ENCODE results near the gene OXCT1. TPM values are rescaled to one million over a fixed set of nuclear protein-coding genes. Genes with fewer than 3 reads are reported as not detected.
"Not testable (repeated sequence)": the region's sequence is repeated elsewhere in the genome, so short reads cannot be mapped to it uniquely, and the experiment has no call there.

The OXCT1 gene
- polyA plus RNA-seq, 12 donors, result 9.5 to 19.9 (median 14.2) TPM; not detected in 1

DNA sequence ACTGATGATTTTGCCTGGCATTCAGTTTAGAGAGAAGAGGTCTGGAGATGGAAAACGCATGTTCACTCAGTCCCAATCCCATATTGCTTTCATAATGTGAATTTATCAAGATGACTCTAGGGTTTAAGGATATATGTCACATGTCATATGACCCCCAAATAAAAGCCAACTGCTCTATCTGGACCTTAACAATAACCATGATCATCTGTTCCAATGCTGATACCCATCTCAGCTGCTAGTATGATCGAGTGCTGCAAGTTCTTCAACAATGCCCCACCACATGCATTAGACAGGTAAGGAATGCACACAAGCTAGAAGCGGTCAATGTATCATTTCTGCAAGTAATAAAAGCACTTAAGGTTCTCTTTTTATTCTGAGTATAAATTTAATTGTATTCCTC, 91.8 kb downstream of the OXCT1 start:
- no peak for DNase-seq

DNA sequence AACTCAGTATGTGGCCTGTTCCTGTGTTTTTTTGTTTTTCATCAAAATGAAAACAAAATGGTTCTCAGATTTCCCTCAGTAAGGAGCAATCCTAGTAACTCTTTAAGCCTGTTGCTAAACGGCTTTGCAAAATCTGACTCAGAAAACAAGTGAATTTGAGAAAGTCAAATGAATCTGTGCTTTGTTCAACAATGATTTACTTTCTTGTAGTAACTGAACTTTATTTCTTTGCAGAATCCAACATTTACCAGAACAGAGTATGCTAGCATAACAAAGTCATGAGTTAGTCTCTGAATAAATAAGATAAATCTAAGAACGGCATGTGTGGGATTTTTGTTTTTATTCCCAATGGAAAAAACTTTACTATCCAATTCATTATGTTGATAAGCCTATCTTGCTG, 93.8 kb downstream of the OXCT1 start:
- DNase-seq, result no peak

DNA sequence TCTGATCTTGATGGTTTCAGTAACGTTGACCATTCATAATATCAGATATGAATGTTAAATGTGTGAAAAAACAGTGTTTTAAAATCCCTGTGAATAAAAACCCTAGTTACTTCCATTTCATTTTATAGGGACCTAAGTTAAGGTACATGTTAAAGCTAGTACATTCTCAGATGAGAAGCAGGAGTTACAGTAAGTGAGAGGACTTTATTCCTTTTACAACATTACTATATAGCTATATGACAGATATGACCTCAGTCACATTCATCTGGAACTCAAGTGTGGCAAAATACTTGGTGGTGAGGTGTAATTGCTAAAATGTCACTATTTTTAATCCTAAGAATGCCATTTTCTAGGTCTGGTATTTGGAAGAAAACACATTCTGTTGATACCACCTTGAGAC, 96.4 kb downstream of the OXCT1 start:
- no peak for DNase-seq

DNA sequence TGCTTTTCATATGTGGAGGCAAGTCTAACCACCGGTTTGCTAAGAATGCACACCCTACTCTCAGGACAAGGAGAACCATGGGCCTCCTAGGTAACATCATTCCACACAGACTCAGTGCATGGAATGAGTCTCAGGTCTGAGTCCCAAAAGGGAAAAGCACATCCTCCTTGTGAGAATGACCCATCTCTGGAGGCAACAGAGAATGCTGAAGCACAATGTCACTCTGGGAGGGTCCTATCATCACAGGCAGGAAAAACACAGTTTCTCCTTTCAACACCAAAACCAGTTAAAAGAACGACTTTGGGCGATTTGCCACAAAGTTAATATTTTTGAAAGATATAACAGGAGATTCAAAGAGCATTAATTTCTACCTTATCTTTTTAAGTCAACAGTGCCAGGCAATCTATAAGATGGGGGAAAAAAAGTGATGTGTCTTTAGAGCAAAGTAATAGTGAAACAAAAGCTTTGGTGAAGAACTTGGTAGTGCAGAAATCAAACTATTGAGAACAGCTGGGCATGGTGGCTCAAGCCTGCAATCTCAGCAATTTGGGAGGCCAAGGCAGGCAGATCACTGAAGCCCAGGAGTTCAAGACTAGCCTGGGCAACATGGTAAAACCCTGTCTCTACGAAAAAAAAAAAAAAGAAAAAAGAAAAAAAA, 97.3 kb downstream of the OXCT1 start:
- DNase-seq, result no peak

DNA sequence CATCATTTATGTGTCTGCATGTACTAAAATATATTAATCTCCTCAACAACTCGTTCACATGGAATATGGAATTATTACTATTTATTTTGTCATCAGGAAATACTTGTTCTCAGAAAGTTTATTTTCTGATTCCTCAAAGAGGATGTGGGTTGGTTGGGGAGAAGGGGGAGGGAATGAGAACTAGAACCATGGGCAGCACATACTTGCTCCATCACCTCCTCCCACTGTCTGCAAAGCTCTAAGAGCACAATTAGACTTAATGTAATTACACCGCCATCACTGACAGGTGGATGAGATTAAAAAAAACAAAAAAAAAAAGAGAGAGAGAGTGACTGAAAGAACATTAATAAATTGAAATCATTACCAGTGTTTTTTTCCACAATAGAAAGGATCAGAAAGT, 98.2 kb downstream of the OXCT1 start:
- no peak for DNase-seq

DNA sequence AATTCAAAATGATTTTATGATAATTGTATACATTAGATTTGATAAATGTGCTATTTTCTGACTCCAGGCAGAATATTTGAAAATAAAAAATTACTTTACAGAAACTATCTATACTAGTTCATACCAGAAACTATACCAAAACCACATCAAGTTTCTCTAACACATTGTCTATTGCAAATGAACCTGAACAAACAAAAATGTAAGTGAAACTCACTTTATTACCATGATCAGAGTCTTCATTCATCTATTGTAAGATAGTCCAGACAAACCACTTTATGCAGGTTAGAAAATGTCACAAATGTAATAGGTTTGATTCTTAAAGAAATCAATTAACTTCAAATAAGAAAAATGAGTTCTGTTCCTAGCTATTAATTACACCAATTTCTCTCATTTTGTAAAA, 99.4 kb downstream of the OXCT1 start:
- no peak for DNase-seq

DNA sequence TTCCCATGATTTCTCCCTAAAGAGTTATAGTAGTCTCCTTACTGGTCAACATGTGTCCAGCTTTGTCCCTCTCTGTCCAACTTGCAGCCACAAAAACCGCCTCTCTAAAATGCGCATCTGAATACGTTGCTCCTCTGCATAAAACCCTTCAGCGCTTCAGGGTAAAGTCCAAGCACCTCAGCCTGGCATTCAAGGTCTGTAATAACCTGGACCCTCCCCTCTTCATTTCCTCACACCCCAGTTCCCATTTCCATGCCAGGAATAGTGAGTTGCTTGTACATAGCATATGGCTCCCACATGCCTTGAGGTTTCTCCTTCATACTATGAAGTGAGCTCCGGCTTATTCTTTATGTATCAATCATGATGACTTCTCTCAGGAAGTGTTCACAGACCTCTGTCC, 101.5 kb downstream of the OXCT1 start:
- DNase-seq, result no peak

DNA sequence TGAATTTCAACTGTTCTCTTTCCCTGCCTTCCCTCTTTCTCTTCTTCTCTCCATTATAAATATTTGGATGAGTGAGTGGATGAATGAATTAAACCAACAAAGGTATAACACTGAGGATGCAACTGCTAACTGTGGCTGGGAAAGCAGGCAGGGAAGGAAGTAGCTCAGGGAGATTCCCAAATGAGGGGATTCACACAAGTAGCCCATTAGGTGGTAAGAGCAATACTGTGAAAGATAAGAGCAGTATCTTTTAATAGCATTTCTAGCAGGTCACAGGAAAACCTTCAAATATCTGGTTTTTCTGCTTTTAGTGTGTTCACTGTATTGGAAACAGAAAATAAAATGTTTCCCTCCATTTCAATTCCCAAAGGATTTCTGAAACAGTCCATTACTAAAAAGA, 105.6 kb downstream of the OXCT1 start:
- DNase-seq, result no peak

DNA sequence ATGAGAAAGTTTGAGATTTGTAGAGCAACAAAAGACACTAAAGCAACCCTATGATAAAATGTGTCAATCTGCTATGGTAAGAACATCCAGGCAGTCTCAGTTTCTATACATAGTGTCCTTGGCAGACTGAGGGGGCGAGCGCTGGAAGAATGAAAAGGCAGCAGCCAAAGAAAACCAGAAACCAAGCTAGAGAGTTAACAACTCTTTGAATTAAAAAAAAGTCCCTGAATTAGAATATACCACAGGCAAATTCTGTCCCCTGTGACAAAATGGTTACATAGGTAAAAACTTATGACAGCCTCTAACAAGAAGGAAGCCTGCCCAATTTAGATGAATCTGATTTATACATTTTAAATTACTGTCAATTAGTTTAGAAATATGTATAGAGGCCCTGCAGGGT, 106.7 kb downstream of the OXCT1 start:
- DNase-seq, result no peak

DNA sequence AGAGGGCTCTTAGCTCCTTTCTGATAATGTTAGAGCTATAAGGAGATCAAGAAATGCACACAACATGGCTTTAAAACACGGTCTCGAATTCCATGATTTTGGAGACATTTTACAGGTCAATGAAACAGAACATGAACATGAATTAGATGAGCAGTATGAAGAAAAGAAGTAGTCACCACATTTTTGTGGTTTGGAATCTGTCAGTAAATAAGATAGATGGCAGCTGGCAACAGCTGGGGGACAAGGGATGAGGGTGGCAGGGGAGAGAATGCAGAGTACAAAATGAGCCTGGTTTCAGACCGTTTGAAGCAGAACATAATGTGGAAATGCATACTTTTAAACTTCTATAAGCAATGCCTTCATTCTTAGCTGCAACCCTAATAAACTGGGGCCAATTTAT, 107.1 kb downstream of the OXCT1 start:
- no peak for DNase-seq

DNA sequence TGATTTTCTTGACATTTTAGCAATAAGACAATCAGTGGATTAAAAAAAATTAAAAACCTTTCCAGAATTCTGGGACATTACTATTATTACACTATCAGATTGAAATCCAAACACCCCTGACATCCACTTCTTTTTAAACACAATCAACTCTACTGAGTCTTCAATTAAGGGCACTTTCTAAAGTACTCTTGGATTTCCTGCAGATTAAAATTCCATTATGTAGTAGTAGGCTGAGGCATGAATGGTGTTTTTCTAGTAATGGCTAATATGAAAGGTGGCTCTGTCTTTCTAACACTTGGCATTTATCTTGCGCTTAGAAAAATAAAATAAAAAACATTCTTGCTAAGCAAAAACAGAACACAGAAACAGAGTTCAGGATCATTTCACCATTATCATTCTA, 107.8 kb downstream of the OXCT1 start:
- no peak for DNase-seq

DNA sequence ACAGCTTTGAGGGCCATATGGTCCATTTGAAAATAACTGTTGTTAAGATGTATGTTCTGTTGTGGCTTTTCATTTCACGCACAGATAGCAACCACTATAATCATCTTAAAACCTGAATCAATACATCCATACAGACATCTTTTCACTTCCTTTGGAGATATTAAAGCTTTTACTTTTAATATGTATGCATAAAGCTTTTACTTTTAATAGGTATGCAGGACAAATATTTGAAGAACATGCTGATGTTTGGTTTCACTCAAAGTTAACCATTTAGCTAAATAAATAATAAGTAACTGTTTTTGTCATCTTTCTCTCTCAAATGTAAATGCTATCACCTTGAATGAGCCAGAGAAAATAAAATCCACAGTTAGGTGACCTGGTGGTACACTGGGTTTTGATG, 108.6 kb downstream of the OXCT1 start:
- DNase-seq, result no peak

DNA sequence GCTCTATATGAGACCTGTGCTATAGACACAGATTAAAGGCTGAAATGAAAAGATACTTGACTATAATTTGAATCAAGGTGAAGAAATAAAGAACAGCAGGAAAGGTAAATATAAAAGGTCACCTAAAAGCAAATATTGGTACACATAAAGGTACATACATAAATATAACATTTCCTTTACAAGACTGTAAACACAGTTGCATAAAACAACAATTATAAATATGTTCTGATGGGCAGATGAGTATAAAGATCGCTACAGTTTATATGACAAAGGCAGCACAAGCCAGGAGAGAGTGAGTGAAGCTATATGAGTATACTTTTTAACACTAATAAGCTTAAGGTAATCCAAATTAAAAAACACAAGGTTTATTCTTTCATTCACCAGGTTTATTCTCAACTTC, 114.5 kb downstream of the OXCT1 start:
- DNase-seq, result no peak

DNA sequence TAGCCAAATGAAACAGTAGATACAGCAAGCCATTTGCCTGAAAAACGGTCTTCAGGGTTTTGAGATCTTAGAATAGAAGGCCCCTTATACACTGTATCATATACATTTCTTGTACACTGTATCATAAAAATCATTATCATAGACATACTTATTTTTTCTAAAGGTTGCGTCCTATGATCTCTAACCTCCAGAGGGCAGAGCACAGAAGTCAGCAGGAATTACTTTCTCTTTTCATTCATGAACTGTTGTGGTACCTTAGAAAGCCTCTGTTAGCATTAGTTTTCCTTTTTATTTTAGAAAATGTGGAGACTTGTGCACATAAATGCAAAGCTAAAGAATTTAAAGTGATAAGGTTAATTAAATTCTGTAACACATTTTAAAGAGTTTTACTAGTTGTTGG, 115.4 kb downstream of the OXCT1 start:
- no peak for DNase-seq

DNA sequence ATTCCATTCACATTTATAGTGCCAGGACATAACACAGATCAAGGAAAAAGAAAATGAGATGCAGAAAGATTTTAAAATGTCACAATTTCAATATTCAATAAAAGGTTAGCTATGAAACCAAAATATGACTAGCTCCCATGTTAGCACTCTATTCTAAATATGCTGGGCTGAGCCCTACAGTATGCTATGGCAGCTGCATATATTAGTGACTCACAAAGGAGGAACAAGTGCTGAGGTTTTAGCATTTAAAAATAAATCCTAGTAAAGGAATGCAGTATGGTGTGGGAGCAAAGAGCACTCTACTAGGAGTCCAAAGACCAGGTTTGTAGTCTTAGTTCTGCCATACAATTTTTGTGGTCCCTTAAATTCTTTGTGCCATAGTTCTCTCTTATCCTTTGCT, 118.4 kb downstream of the OXCT1 start:
- no peak for DNase-seq

DNA sequence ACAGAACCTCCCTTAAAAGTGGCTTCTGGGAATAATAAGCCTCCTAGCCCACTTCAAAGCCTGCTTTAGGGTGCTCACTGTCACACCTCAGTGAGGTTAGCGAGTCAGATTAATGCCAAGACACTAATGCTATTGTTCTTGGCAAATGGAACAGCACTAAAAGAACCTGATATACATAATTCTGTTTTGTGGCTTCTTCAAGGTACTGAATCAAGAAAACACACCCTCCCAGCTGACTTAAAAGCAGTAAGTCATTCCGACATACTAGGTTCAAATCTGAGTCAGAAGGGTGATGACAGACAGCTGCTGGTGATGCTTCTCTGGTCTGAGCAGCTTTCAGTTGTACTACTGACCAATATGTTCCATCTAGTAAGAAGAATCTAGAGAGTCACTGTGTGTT, 121.6 kb downstream of the OXCT1 start:
- DNase-seq, result no peak

DNA sequence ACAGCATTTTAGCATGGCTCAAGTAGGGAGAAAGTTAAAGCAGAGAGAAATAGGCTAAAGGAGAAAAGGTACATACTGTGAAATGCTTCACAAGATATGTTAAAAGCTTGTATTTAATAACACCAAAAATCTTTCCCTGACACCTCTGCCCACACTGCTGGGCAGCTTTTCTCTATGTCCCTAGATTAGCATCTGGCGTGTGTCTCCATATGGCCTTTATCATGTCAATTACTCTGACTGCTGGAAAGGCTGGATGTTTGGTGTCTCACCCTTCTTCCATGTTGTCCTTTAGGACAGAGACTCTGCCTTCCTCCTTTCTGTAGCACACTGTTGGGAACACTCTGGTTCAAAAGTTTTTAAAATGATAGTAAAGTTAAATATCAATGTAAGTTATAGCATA, 122.5 kb downstream of the OXCT1 start:
- no peak for DNase-seq

DNA sequence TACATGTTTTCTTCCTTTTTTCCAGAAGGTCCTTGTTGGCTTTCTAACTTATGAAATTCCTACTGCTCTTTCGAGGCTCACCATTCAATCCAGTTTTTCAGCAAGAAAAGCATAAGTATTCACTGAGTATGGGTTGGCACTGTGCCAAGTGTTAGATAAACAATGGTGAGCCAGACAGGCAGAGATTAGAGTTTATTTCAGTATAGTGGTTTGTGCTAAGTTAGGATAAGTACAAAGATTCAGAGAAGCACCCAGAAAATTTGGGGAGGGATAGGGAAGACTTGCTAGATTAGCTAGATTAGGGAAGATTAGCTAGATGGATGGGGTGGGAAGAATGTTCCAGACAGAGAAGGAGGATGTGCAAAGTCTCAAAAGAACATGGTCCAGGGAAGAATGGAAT, 122.9 kb downstream of the OXCT1 start:
- peak; percentile 19 for DNase-seq

DNA sequence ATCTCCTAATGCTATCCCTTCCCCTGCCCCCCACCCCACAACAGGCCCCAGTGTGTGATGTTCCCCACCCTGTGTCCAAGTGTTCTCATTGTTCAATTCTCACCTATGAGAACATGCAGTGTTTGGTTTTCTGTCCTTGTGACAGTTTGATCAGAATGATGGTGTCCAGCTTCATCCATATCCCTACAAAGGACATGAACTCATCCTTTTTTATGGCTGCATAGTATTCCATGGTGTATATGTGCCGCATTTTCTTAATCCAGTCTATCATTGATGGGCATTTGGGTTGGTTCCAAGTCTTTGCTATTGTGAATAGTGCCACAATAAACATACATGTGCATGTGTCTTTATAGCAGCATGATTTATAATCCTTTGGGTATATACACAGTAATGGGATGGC, 127.6 kb downstream of the OXCT1 start:
- not testable (repeated sequence) for DNase-seq

DNA sequence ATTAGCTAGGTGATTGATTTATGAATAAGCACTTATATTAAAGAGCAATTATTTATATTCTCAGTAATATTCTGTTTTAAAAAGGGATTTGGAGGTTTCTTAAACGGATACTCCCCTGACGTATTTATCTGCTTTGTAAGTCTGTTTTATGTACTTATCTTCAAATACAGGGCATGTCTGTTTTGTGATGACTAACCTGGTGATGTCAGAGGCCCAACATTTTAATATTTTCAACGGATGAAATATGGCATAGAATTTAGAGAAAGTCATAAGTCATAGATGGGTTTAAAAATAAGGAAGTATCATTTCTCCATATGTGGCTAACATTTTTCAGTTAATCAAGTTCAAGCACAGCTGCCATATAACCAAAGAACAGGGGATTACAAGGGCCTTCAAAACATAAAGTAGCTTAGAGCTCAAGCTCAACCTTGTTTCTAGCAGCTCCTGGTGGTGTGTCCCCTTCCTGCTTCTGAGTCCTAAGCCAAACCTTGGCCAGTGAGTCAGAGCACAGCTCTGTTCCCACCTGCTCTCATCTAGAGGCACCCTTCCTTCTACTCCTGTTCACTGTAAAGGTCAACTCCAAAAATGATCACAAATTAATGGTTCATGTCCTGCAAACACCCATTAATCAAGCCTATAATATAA, 131.4 kb downstream of the OXCT1 start:
- DNase-seq, result no peak

DNA sequence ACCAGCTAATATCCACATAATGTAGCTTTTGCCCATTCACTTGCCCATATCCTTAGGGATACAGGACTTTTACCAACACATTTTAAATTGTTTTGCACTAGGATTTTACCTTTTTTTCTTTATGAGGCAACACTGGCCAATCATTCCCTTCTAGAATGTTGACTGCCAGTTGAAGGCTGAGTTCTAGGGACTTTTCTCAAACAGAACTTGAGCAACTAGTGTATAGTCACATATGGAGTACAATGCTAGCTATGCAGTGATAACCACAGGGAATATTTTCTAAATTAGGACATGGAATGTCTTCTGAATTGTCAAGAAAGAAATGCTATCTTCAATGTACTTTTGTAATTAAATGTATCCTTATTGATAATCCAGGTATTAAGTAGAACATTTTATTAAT, 133.6 kb downstream of the OXCT1 start:
- DNase-seq, result no peak

DNA sequence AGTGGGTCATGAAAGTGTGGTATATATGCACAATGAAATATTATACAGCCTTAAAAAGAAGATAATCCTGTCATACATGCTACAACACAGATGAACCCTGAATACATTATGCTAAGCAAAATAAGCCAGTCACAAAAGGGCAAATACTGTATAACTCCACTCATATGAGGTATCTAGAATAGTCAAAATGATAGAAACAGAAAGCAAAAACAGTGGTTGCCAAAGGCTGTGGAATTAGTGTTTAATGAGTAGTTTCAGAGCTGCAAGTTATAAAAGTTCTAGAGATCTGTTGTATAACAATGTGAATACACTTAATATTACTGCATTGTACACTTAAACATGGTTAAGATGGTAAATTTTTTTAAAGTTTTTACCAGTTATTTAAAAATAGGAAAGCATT, 135.0 kb downstream of the OXCT1 start:
- no peak for DNase-seq

DNA sequence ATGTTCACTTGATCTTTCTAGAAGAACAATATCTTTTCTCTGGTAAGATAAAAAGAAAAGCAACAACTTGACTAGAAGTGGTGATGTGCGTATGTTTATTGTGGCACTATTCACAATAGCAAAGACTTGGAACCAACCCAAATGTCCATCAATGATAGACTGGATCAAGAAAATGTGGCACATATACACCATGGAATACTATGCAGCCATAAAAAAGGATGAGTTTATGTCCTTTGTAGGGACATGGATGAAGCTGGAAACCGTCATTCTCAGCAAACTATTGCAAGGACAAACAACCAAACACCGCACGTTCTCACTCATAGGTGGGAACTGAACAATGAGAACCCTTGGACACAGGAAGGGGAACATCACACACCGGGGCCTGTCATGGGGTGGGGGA, 140.8 kb downstream of the OXCT1 start:
- not testable (repeated sequence) for DNase-seq

DNA sequence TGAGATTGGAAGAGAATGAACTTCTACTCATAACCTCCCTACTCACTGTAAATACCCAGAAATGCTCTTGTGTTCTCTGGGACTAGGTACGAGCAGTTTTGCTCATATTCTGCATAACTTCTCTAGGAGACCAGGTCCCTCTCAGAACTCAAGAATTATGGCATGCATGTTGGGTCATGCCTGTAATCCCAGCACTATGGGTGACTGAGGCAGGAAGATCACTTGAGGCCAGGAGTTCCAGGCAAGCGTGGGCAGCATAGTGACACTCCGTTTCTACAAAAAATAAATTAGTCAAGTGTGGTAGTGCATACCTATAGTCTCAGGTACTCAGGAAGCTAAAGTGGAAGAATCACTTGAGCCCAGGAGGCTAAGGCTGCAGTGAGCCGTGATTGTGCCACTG, 141.9 kb downstream of the OXCT1 start:
- no peak for DNase-seq
